NCI-H82 treated with DMSO at 0.1 percent for 48 hours (cell line): Measurements from ENCODE around the gene MRO.

ENCODE experiments used
- DNase-seq: peaks from one replicate; lab custom pipeline; 2025; ENCODE audit not compliant: unreplicated experiment; lab: John Stamatoyannopoulos, UW

Gene MRO

DNA sequence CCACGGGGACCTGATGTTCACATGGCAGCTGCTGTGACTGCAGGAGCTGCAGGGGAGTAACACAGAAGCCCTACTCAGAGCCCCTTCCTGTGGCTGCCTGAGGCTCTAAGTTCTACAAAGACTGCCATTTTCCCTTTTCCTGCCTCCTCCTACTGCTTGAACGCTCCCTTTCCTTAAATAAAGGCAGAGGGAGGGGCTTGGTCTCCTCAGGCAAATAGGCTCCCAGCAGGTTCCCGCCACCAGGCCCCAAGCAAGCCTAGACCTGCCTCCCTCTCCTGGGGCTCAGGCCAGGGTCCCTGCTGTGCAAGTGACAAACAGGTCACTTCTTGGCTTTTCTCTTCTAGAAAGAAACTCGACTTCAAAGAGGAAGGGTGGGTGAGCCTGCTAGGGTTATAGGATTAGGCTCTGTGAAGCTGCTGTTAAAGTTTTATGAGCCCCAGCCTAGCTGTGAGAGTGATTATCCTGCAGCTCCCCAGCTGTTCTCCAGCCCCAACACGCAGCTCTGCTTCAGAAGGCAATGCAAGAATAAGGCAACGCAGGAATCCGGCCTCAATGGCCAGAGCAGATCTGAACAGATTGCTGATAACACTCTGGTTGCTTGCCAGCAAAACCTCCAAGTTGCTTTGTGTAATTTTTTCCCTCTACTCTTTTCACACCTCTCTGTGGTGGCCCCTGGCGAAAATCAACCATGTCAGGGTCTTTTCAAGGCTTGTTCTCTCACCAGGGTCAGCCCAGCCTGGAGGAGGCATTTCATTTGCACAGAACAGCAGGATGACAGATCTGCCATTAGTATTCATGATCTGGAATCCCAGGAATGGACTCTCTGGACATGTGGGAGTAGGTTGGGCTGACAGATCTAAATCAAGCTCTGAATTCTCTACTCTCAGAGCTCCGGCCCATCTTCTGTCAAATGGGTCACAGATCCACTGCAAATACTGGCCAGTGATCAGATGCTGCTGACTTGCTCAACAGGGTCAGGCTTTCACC lies 71.3 kb downstream of the MRO start:
- peak; percentile 92 for DNase-seq

- no peak for DNase-seq
Observed at GRCh38 chr18:50747849-50748242, 72.0 kb downstream of the MRO start.

DNA sequence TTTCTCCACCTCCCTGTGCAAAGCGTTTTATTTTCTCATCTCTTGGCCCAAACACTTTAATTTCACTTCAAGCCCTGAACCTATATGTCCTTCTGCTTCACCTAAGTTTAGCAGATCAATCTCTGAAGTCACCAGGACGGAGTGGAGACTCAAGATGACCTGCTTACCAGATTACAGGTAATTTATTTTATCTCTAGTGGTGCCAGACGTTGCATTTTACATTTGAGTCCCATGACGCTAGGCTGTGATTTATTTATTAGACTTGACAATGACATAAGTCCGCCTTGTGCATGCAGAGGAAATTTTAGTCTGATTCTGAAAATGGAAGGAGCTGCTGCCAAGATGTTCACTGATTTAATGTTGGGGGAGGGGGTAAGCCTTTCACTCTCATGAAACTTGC lies 73.9 kb downstream of the MRO start:
- DNase-seq: peak; percentile 52
